Occipital lobe (tissue), 2 donors: ENCODE results near the gene RBM33. TPM values are rescaled to one million over a fixed set of nuclear protein-coding genes. Genes with fewer than 3 reads are reported as not detected.

Experiments
- DNase-seq: peaks from one replicate; lab custom pipeline; 2025; lab: John Stamatoyannopoulos, UW
- total RNA-seq: library from RNA; depleted of rRNA; stranded (reverse); fragments of >200 nt; gene quantifications from one replicate; pipeline ENCODE4 v1.2.3, GENCODE V29; 2014

The RBM33 gene
- total RNA-seq, 1 donor from 2014 or later, result 41.6 TPM

- no peak for DNase-seq
Observed at GRCh38 chr7:155693826-155694225, 49.4 kb downstream of the RBM33 start.

DNA sequence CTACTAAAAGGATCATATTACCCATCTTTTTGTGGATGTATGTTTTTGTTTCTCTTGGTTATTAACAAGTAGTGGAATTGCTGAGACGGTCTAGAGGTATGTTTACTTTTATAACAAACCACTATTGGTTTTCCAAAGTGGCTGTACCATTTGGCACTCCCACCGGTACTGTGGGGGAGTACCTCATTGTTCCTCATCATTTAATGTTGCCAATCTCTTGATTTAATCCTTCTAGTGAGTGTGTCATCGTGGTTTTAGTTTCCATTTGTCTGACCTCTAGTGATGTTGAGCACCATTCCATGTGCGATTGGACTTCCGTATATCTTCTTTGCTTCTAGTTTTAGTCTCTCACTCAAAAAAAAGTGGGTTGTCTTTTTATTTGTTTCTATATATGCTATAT is 50.4 kb downstream of the RBM33 start:
- no peak for DNase-seq

GRCh38 chr7:155696747-155697146 is 52.3 kb downstream of the RBM33 start:
- DNase-seq, result no peak

DNA sequence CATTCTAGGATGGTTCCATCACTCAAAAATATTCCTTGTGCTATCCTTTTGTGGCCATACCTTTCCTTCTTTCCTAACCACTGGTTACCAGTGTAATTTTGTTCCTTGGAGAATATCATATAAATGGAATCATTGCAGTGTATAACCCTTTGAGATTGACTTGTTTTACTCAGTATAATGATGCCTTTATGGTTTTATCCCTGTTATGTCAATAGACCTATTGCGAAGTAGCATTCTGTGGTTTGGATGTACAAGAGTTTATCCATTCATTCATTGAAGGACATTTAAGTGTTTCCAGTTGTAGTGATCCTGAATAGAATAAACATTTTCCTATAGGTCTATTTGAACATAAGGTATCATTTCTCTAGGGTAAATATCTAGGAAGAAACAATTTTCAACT is 54.2 kb downstream of the RBM33 start:
- no peak for DNase-seq

DNA sequence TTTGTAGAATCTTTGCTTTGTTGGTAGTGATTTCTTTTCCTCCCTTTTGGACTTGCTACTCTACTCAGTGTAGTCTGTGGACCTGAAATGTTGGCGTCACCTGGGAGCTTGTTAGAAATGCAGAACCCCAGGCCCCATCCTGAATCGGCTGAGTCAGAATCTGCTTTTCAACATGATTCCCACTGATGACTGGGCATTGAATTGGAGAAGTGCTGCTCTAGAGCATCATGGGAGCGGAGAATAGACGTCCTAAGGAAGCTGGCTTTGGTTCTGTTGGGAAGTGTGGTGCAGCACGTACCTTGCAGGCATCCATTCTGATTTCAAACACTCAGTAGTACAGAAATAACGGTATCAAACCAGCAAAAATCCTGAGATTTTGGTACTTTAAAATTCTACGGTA is 54.7 kb downstream of the RBM33 start:
- DNase-seq, result no peak

DNA sequence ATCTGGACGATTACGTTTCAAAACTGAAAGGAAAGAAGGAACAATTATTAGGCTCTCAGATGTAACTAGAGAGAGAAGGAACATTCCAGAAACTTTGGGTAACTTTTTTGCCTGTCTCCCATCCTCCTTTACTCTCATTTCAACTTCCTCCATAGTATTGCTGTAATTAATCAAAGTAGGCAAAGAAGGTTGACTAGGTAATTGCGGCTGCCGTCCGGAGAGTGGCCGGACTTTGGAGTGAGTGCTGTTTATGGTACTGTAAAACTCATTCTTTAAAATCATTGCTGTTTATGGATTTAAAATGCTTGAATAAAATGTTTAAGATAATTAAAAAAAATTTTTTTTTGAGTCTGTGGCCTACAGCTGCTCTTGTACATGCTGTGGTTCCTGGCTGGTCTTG is 56.4 kb downstream of the RBM33 start:
- no peak for DNase-seq

- no peak for DNase-seq
Observed at GRCh38 chr7:155701972-155702544, 57.6 kb downstream of the RBM33 start.

GRCh38 chr7:155702616-155703015 is 58.2 kb downstream of the RBM33 start:
- DNase-seq, result no peak

DNA sequence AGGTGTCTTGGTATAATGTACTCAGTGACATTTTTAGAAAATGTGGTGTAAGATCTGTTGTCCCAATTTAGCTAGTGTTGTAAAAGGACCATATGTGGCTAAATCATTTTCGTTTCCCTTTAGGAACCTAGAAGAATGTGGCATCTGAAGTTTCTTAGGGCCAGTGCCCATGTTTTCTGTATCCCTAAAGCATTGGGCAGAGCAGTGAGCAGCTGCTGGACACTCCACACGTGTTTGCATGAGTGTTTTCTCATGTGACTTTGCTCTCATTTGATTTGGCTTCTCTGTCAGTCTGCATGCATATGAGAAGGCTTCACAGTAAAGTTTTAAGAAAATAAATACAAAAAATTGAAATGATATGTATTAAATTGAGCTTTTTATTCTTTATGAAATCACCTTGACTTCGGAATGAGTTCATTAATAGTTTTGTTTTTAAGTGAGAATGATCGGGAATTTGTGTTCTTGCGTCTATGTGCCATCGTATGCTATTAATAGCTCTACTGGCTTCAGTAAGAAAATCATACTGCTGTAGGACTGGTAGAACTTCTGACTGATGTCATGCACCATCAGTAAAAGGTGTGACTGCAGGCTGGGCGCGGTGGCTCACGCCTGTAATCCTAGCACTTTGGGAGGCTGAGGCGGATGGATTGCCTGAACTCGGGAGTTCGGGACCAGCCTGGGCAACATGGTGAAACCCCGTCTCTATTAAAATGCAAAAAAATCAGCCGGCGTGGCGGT is 61.3 kb downstream of the RBM33 start:
- DNase-seq, result no peak

GRCh38 chr7:155706376-155706775 is 61.9 kb downstream of the RBM33 start:
- DNase-seq, result no peak

DNA sequence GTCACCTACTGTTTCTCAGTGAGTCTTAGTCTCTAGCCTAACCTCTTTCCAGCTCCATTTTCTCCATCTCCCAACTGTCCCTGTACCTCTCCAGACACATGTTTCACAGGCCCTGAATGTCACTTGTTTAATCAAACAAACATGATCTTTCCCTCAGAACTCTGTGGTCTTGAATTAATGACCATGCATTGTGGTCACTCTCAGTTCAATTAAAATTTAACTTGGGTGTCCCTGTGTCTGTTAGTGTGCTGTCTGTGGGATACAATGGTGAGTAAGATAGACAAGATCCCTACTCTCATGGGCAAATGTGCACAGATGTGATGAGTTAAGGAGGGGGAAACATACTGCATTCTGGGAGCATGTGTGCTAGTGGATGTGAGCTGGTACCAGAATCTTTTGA is 65.0 kb downstream of the RBM33 start:
- no peak for DNase-seq

- no peak for DNase-seq
Observed at GRCh38 chr7:155710031-155710430, 65.6 kb downstream of the RBM33 start.

DNA sequence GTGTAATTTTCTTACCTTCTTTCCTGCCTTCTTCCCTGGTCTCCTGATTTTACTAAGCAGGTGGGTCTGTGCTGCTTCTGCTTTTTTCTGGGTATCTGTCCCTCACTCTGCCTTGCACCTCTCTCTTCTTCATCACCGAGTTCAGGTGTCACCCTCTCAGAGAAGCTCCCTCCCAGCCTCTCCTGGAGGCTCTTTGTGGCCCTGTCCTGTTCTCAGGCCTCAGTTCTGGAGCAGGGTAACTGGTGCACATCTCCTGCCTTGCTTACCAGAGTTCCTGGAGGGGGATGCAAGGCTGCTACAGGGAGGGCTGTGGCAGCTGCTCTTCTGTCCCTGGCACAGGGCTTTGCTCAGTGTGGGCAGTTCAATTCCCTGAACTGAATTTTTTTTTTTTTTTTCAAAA is 66.1 kb downstream of the RBM33 start:
- DNase-seq, result no peak

GRCh38 chr7:155711081-155711480 is 66.6 kb downstream of the RBM33 start:
- DNase-seq, result no peak

- DNase-seq, result no peak
Observed at GRCh38 chr7:155713384-155713783, 68.9 kb downstream of the RBM33 start.

- DNase-seq, result no peak
Observed at GRCh38 chr7:155714702-155715101, 70.2 kb downstream of the RBM33 start.

DNA sequence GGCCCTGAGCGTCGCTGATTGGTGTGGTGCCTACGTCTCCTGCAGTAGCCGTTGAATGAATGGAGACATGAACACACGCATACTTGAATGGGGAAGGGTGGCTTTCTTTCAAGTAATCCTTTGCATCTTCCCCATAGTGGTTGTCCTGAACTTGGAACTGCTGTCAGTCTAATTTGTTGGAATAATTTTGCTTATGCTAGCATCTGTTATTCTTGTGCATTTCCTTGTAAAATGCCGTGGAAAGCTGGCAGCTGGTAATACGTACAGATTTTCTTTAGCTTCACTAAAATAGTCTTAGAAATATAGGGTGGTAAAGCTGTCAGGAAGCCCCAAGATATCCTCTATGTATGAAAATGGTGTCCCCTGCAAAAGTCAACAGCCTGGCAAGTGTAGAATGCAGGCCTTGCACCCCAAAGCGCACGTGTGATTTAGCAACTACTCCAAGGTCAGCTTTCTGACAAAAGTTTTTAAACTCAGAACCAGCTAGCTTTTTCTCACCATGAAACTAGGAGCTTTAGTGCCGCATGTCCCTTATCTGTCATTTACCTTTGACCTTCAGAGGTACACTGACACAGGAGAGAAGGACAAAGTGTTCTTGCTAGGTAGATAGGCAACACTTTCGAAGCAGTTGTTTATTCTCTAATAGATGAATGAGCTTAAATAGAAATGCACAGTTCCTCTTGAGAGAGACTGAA is 70.8 kb downstream of the RBM33 start:
- no peak for DNase-seq

DNA sequence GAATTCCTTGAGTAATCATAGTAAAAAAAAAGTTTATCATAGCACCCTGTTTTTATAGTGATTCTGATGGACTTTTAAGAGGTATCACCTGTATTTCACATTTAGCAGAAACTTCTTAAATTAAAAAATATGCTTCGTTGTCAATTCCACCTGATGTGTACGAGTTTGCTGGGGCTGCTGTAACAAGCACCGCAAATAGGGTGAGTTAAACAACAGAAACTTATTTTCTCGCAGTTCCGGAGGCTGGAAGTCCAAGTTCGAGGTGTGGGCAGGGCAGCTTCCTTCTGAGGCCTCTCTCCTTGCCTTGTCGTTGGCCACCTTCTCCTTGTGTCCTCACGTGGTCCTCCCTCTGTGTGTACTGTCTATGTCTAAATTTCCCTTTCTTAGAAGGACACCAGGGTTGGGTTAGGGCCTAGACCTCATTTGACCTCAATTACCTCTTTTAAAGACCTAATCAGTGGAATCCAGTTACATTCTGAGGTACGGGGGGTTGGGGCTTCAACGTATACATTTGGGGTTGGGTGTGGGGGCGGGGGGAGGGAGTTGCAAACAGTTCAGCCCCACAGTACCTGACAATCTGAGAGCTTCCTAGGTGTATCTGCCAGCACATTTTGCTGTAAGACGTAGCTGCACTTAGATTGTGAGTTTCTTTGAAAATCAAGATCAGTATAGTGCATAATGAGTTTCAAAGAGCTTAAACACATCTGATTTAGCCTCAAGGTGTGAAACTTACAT is 72.7 kb downstream of the RBM33 start:
- DNase-seq, result no peak

GRCh38 chr7:155721056-155721455 is 76.6 kb downstream of the RBM33 start:
- no peak for DNase-seq

- DNase-seq, result no peak
Observed at GRCh38 chr7:155722118-155722517, 77.7 kb downstream of the RBM33 start.

GRCh38 chr7:155722936-155723335 is 78.5 kb downstream of the RBM33 start:
- DNase-seq, result no peak

GRCh38 chr7:155724327-155725005 is 80.0 kb downstream of the RBM33 start:
- no peak for DNase-seq
